AG08395 (cell line): ENCODE measurements around the gene MTHFD1.
"Not testable (repeated sequence)": the region's sequence is repeated elsewhere in the genome, so short reads cannot be mapped to it uniquely, and the experiment has no call there.

ENCODE experiments used
- DNase-seq: peaks from one replicate; pipeline ENCODE4 v3.0.0; 2012; ENCODE audit warnings: mixed read lengths, low spot score

The MTHFD1 gene

GRCh38 chr14:64387782-64388532, at the start of gene MTHFD1:
MTHFD1 (plus strand) TSS chr14:64388353; CDS start chr14:64388428, 75 bp downstream.
- peak; percentile 100 for DNase-seq

GRCh38 chr14:64338616-64339316, 49.4 kb upstream of the MTHFD1 start:
- DNase-seq, result peak; percentile 95

- DNase-seq, result no peak
Observed at GRCh38 chr14:64340560-64341196, 47.5 kb upstream of the MTHFD1 start.

GRCh38 chr14:64347748-64348147, 40.4 kb upstream of the MTHFD1 start:
- no peak for DNase-seq

- DNase-seq, result no peak
Observed at GRCh38 chr14:64349741-64350490, 38.2 kb upstream of the MTHFD1 start.

- no peak for DNase-seq
Observed at GRCh38 chr14:64363265-64363846, 24.8 kb upstream of the MTHFD1 start.

GRCh38 chr14:64364907-64365306, 23.2 kb upstream of the MTHFD1 start:
- no peak for DNase-seq

- not testable (repeated sequence) for DNase-seq
Observed at GRCh38 chr14:64365358-64365889, 22.7 kb upstream of the MTHFD1 start.

- DNase-seq, result no peak
Observed at GRCh38 chr14:64369201-64369600, 19.0 kb upstream of the MTHFD1 start.

- DNase-seq, result peak; percentile 32
Observed at GRCh38 chr14:64387232-64387781, 846 bp upstream of the MTHFD1 start.

GRCh38 chr14:64388533-64389285, 556 bp downstream of the MTHFD1 start:
- DNase-seq, result peak; percentile 10

GRCh38 chr14:64391113-64391725, 3.1 kb downstream of the MTHFD1 start:
- no peak for DNase-seq

GRCh38 chr14:64391986-64392385, 3.8 kb downstream of the MTHFD1 start:
- DNase-seq, result no peak

GRCh38 chr14:64393189-64393726, 5.1 kb downstream of the MTHFD1 start:
- DNase-seq, result not testable (repeated sequence)

GRCh38 chr14:64394423-64394822, 6.3 kb downstream of the MTHFD1 start:
- no peak for DNase-seq

- no peak for DNase-seq
Observed at GRCh38 chr14:64394977-64395633, 7.0 kb downstream of the MTHFD1 start.

- no peak for DNase-seq
Observed at GRCh38 chr14:64400829-64401459, 12.8 kb downstream of the MTHFD1 start.

- no peak for DNase-seq
Observed at GRCh38 chr14:64401949-64402348, 13.8 kb downstream of the MTHFD1 start.

- DNase-seq, result no peak
Observed at GRCh38 chr14:64405295-64405694, 17.1 kb downstream of the MTHFD1 start.
